ENCODE measurements around the gene INAFM2.
A peak's percentile ranks its signal among the peaks of the same experiment; 100 is the strongest.

GRCh38 chr15:40274350-40275274, 48.9 kb upstream of the INAFM2 start:
- TF ChIP-seq CTCF (tag by site-specific recombination; IDR thresholded peaks at IDR 0.05), result peak; percentile 98
- TF ChIP-seq ZNF658 (tag by site-specific recombination; IDR thresholded peaks at IDR 0.05), result no peak
- TF ChIP-seq KLF9 (tag by site-specific recombination; IDR thresholded peaks at IDR 0.05; ENCODE audit: low read depth), result no peak
- TF ChIP-seq ZNF335 (tag by site-specific recombination; conservative IDR thresholded peaks at IDR 0.05), result no peak
- TF ChIP-seq ZNF560 (tag by site-specific recombination; IDR thresholded peaks at IDR 0.05; ENCODE audit: borderline replicate concordance), result no peak
- no peak for TF ChIP-seq ZNF747 (tag by site-specific recombination; IDR thresholded peaks at IDR 0.05)
- no peak for TF ChIP-seq SETDB1 (IDR thresholded peaks at IDR 0.05; ENCODE audit: insufficient read length, low read length)
- TF ChIP-seq ZNF24 (tag by site-specific recombination; IDR thresholded peaks at IDR 0.05), result 0 out of 2 replicates have a peak, but pooled peaks have one; percentile 29
- no peak for TF ChIP-seq ZNF768 (tag by site-specific recombination; IDR thresholded peaks at IDR 0.05)
- TF ChIP-seq ZNF692 (tag by site-specific recombination; IDR thresholded peaks at IDR 0.05), result peak; percentile 76
- TF ChIP-seq ZNF133 (tag by site-specific recombination; IDR thresholded peaks at IDR 0.05), result no peak
- no peak for TF ChIP-seq ZNF555 (tag by site-specific recombination; conservative IDR thresholded peaks at IDR 0.05)
- no peak for TF ChIP-seq ZFP3 (tag by site-specific recombination; IDR thresholded peaks at IDR 0.05; ENCODE audit: low read depth)
- TF ChIP-seq ZNF830 (tag by site-specific recombination; IDR thresholded peaks at IDR 0.05; ENCODE audit: low read depth), result no peak
